ENCODE measurements around the gene RNF157.

RNF157 gene

DNA sequence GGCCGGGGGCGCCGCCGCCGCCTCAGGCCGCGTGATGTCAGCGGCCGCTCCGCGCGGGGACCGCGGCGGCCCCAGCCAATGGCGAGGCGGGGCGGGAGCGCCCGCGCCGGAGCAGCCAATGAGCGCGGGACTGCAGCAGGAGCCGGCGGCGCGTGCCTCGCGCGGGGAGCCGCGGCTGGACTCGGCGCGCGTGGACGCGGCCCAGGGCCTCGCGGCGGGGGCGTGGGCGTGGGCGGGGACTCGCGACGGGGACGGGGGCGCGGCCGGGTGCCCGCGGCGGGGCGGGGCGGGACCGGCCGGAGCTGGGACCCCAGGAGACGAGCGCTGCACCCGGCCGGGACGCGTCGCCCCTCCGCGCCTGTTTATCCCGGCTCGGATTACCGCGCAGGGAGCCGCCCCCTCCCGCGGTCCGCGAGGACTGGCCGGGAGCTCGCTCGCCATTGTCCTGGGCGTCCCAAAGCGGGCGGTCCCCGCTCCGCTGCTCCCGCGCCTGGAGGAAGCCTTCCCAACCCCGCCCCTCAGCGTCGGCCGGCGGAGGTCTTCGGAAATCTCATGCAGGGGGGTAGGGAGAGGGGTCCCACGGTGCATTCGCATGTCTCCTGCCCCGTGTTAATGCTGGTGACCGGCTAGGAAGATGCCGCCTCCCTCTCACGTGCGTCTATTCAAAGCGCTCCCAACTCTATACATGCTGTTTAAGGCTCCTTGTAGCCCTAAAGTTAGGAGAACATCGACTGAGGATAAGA lies at the start of gene RNF157:
Gene RNF157 (minus strand): TSS at position 33 of the 743 bp plus-strand sequence. CDS start 253 bp downstream, outside the sequence.
- FAIRE-seq: no peak

DNA sequence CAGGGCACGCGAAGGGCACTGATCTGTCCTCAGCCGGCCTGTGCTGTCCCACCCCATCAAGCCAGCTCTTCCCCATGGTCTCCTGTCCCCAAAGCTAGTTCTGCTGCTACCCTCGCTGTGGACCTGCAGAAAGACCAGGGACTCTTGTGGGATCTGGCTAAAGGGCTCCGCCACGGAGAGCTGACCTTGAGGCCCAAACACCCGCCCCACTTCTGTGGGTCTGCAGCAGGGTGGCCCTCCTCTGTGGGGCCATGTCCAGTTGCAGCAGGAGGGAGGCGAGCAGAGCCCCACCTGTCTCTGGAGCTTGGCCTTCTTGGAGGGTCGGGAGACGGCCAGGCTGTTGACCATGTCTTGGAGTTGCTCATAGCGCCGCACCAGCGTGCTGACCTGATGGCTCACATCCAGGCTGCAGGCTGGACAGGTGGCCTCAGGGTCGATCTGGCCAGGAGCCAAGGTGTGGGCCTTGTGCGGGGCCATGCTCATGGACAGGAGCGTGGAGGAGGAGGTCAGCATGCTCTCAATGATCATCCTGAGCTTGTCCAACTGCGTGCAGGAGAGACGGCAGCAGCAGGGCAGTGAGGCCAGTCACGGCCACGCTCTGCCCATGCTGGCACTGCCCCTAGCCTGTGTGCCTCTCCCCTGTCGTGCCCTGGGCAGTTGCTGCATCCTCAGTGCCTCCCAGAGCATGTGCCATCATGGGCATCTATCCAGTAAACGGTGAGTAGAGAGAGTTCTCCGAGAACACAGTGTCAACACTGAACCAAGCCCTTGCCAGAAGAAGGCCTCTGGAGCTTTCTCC lies 41.5 kb upstream of the RNF157 start:
- FAIRE-seq: no peak

DNA sequence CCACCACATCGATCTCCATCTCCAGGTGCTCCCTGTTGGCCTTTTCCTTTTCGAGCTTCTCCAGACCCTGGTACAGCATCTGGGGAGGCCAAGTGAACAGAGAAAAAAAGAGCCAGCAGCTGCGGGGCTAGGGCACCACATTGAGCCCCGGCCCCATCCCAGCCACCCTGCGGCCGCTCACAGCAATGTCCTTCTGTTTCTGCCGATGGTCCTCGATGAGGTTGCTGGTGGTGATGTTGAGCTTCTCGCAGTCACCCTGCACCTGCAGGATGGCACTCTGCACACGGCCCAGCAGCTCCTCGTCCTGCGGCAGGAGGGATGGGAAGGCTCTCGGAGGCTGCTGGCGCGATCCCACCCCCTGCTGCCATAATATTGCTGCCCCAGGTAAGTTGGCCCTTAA lies 40.4 kb upstream of the RNF157 start:
- FAIRE-seq: no peak

DNA sequence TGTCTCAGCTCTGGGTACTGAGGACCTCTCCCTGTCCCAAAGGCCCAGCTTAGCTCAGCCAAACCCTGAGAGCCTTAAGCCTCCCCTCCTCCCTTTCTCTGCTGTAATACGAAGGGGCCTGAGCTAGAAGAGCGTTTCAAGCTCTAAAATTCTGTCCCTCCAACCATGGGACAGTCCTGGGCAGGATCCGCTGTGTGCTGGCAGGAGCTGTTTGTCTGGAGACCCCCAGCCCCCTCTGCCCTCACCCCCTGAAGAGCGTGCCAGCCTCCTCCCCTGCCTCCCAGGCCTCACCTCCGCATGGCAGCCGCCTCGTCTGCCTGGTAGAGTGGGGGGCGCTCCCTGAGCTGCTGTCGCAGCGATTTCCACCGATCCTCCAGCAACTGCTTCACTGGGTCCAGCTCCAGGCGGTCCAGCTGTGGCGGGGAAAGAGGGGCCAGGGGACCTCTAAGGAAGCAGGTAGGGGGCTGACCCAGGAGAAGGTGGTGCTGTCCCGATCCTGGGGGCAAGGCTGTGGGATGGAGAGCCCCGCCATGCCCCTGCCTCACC lies 39.5 kb upstream of the RNF157 start:
- FAIRE-seq: no peak

DNA sequence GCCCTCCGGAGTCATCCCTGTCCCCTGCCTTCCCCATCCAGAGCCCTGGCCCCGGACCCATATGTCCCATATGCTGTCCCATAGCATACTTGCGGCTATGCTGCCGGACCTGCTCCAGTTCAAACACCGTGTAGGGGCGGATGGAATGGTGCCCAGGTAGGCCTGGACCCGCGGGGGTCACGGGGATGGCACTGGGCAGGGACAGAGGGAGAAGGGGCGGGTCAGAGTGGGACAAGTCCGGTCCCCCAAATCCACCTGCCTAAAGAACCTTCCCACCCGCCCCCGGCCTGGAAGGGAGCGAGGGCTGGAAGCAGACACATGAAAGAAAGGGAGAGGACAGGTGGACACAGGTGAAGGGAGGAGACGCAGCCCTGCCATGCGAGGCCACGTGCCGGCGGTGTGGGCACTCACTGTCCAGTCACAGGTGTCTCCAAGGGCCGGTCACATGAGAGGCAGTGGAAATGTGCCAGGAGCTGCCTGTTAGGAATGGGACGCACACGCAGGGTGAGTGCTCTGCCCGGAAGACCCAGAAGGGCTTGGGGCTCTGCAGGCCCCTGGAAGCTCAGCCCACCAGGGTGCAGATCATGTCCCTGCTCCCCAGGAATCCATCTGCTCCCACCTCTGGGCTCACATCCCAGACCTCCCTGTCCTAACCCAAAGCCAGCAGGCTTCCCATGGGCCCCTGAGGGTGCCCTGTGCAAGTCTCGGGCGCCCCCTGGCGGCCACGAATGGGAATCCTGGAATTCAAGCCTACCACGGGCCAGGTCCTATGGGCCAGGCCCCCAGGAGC lies 38.9 kb upstream of the RNF157 start:
- FAIRE-seq: no peak

DNA sequence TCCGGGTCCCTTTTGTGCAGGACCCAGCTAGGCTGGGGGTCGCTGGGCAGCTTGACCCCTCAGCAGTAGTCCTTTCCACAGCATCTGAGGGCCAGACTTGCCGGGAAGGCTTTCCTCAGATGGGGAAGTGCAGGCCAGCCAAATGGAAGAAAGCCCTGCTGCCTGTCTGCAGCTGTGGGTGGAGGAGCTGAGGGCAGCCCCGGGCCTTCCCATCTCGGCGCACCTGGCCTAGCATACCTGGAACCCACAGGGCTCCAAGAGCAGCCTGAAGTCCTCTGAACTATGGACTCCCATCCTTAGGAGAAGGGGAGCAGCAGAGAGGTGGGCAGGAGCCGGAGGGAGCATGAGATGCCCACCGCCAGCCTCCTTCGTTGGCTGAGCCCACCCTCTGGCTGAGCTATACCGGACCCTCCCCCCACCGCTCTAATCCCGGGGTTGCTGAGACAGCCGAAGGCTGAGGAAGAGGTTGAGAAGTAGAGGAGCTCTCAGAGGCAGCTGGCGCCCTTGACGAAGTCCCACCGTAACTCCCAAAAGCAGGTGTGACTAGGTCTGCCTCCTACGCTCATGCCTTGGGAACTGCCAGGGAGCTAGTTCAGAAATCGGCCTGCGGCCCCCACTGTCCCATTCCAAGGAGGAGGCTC lies 38.1 kb upstream of the RNF157 start:
- no peak for FAIRE-seq

DNA sequence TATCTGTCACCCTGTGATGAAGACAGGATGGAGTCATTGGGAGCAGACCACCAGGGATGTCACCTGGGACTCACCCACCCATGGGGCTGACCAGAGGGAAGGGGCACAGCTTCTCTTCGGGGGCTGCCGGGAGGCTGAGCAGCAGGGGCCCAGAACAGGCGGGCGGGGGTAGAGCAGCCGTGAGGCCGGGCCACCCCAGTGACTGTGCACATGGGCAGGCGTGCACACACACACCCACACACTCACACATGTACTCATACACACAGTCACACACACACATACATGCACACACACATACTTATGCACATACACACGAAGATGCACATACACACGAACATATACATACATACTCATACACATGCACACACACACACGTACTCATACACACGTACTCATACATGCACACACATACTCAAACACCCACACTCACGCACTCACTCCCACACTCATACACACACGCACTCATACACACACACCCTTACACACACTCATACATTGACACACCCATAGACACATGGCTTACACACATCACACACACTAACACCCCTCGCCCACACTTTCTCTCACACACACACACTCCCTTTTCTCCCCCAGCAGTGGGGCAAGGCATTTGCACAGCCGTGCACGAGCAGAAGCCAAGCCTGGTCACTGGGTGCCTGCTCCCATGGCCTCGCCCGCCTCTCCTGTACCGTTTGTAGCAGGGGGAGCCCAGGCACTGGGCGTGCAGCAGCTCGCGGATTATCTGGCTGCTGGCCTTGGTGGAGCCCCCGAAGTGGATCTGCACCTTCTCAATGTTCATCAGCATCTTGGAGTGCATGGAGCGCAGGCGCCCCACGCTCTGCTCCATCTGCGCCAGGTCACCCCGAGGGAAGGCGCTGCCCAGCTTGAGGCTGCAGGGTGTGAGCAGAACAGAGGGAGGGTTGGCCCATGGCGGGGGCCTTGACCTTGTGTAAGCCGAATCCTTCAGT lies 37.3 kb upstream of the RNF157 start:
- FAIRE-seq: no peak

DNA sequence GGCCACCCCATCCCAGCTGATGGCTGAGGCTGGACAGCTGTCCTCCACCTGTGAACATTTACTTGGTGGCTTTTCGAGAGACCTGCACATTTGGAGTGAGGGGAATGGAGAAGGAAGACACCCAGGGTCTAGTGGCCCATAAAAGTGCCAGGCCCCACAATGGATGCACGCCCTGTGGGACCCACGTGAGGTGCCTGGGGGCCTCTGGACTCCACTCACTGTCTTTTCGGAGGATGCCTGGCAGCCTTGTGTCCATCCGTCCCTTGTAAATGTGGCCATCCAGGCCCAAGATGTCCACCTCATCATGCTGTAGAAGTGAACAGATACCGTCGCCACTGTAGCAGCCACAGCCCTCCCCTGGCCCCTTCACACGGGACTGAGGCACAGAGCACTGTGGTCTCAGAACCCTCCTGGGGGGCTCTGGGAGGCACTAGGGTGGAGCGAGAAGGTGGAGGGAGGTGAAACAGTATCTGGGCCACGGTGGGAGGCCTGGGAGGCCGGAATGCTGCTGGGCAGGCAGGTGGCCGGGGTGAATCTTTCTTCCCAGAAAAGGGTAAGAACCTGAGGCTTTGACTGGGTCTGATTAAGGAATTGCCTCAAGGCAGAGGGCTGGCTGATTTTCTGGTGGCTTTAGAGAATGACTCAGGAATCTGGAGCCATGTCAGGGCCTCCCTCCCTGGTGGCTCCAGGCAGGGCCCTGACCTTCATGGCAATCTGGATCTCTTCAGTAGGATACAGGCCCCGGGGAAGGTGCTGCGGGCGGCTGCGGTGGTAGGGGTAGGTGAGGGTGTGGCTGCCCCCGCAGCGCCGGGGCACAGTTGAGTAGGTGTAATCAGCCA lies 36.4 kb upstream of the RNF157 start:
- no peak for FAIRE-seq

DNA sequence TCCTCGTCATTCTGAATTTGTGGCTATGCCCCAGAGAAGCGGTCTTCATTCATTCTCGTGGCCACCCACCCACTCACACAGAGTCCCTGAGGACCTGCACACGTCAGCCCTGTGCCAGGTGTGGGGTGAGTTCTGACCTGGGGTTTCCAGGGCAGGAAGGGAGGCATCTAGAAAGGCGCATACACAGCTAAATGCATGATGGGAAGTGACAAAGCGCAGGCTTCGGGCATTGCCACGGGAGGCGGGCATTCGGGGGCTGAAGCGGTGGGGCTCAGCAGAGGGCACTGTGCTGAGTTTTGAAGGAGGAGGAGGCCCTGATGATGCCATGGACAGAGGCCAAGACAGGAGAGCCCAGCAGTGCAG lies 35.8 kb upstream of the RNF157 start:
- FAIRE-seq: no peak

DNA sequence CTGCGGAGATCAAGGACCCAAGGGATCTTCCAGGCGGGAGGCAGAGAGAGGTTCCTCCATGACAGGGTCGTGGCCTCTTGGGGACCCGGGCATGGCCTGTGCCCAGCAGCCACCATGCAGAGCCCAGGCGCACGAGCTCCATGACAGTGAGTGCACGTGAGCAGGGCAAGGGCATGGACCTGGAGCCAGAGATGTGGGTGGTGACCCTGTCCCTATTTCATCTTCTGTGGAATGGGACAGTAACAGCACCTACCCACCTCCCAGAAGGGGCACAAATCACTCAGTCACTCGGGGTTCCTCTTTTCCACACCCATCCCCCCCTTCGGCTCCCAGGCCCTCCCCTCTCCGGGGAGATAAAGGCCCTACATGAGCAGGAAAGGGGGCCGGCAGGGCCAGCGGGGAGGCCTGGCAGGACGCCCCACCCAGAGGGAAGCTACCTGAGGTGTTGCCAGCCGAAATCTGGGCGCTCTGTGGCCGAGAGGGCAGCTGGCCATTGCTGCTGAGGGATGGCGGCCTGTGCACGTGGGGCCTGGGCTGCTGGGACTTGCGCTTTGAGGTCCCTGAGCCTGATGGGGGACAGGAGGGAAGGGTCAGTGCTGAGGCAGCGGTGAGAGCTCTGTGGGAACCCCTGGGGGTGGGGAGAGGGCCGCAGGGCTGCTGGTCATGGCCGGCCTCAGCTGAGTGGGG lies 35.2 kb upstream of the RNF157 start:
- FAIRE-seq: no peak

DNA sequence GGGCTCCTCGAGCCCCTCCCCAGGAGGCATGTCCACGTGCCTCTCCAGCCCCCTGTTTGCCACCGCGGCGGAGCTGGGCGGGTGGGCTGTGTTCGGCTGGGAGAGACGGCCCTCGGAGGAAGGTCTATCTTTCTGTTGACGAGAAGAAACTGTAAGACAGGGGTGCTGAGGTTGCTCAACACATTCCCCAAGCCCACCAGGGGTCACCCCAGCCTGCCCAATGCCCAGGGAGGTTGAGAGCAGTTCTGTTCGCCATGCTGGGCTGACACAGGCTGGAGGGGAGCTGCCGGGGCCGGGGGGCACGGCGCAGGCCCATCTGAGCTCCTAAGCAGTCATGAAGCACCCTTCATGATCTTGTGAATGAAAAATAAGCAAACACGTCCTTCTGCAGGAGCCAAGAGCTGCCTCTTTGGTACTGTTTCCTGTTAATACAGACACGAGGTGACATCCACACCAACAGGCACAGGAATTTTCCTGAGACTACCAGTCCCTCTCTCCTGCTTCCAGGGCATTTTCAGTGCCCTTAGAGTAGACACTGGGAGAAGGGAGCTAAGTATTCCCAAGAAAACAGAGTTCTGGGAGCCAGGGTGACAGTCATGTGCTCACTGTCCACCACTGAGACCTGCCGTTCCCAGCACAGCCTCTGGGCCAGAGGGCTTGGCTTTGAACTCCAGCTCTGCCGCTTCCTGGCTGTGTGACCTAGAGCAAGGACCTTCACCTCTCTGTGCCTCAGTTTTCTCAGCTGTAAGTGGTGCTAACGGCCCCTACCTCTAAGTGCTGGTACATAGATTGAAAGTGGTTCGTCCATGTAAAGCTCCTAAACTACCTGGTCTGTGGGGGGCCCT lies 34.0 kb upstream of the RNF157 start:
- FAIRE-seq: no peak

DNA sequence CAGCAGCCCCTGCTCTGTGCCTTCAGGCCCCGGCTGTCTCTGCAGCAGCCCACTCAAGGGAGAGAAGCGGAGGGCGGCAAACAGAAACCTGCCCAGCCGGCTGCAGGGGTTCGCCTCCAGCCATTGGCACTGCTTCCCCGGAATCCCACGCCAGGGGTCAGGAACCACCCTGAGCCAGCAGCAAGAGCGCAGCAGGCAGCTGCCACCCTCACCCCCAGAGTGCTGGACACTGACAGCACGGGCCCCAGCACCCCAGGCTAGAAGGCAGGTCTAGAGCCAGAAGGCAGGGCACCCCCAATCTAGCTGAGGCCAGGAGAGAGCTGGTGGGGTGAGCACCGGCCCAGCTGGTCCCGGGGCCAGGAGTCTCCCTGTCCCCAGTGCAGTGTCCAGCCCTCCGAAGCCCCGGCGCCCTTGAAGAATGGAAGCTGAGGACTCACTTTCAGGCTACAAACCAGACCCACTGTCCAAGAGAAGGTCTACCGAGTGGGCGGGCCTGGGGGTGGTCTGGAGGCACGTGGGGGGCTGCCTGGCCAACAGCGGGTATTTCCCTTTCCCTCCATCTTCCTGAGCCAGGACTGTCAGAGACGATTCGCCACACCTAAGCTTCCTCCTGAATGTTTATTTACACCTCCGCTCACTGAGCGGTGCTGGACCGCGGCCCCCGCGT lies 33.3 kb upstream of the RNF157 start:
- FAIRE-seq: no peak

DNA sequence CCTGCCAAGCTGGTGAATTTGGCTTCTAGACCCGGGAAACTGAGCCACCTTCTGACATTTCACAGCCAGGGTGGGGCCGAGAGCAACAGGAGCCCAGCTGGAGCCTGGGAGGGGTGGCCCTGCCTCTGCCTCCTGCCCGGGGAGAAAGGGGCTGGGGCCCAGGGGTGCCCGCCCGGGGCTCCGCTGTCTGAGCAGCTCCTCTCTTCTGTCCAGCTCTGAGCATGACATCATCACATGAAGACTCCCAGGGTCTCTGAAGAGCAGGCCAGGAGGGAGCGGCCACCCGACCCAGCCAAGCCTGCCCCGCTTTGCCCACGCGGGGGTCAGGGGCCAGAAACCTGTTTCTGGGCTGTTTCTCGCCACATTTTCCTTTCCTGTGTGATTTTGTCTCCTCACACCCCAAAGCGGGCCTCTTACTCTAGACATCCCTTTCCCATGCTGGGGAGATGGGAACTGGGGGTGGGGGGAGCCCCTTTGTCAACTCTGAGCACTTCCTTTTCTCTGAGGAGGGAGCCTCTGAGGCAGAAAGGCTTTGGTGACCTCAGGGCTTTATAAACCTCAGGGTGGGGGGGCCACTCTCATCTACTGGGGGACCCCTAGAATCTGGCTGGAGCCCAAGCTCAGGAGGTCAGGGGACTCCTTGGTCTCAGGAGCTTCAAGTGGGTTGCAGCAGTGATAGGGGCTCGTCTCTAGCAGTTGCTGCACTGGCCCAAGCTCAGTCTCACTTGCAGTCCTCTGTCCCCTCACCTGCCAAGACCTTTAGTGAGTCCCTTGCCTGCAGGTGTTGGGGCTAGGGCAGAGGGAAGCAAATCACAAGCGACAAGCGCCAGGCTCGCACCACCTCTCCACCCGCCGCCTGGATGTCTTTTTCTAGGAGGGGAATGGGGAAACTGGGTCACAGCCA lies 32.5 kb upstream of the RNF157 start:
- no peak for FAIRE-seq

DNA sequence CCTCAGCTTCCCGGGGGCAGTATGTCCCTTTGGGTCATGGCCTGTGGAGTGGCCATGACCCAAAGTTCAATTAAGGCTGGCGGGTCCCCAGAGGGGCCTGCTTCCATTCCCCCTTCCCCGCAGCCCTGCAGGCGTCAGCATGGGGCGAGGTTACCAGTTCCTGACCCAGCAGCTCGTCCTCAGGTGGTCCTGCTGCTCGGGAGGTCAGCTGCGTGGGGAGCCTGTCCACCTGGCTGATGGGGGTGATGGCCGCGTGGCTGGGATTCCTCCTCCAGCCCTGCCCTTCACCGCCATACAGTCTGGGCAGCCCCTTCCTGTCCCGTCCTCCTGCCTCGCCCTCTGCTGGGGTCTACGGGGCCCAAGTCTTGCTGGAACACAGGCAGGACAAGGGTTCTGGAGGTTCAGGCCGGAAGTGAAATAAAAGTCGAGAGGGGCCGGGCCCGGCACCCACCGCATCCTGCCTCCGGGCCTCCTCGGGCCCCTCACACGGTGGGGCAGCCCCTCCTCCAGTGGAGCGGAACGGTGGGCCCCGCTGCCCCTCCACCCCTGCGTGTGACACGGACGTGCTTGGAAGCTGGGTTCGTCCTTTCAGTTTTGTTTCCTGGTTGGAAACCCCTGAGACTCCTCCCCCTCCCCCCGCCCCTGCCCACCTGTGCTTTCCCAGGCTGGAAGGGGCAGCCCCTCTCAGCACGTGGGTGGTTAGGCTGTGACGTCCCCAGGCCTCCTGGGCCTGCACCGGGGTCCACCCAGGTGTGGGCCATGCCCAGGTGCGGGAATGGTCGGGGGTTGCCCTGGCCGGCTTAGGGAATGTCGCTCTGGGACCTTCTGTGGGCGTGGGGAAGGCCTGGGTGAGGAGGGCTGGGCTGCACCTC lies 31.6 kb upstream of the RNF157 start:
- FAIRE-seq: no peak

DNA sequence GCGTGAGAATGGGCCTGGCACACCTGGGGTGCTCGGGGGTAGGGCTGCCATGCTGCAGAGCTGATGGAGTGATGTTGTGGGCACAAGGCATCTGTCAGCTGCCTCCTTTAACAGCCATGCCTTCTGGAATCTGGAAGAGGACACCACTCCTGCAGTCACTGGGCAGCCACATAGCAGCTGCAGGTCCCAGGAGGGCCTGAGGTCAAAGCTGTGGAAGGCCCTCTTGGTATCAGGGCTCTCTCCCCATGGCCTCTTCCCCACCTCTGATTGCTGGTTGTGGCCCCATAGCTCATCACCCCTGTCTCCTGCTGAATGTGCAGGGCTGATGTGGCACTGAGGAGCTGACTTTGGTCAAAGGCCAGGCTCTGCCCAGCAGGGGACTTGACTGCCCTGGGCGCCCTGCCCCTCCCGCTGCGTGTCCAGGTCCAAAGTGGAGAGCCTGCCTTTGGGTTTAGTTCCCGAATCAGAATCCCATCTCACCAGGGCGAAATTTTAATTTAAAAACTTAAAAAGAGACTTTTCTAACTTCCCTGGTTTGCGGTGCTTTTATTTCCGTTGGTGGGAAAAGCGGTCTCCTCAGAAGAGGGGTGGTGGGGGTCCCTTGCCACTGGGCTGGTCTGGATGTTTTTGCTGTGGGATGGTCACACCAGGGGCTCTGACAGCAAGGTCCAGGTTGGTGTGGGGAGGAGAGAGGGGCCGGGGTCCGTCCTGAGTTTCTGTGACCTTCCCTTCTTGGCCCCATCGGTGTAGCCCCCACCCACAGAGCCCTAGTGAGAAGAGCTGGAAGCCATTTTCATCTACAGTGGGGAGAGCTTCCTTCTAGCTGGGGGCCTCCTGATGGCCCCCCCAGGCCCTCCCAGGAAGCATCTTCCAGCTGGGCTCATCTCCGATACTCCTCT lies 30.7 kb upstream of the RNF157 start:
- FAIRE-seq: no peak

All from islet of Langerhans (tissue), 1 donor.